CD4-positive, alpha-beta T cell (primary cell): ENCODE results near the gene SPANXN4. TPM values are rescaled to one million over a fixed set of nuclear protein-coding genes. Genes with fewer than 3 reads are reported as not detected.

Source experiments
- ATAC-seq: fragments of 200-7000 bp; cut with Tn5 transposase; one replicate; pipeline ENCODE4 v1.10.0; 2022; ENCODE audit warnings: mild to moderate bottlenecking; ENCODE audit not compliant: poor library complexity
- CTCF ChIA-PET: fragments of 350-600 bp; sonication (Branson Sonifier 250); formaldehyde crosslinking; loops from one replicate; lab custom pipeline; 2021; ENCODE audit warnings: antibody characterized with exemption, inconsistent platforms; lab: Charles Lee
- POLR2A ChIA-PET: fragments of 350-600 bp; sonication (Branson Sonifier 250); formaldehyde crosslinking; loops from one replicate; lab custom pipeline; 2021; ENCODE audit warnings: antibody characterized with exemption, inconsistent platforms; lab: Charles Lee
- DNase-seq, 14 experiments: peaks; one replicate each; pipeline ENCODE4 v3.0.0-alpha.2; 2013 to 2020; ENCODE audit warnings: mixed read lengths in 2 of 14
- H3K27ac ChIP-seq, 2 donors: one replicate each; pipeline versions ENCODE4 v1.5.1 to v1.7.0; 2013; ENCODE audit warnings: low read length in 2 of 2, low read depth in 1 of 2, mild to moderate bottlenecking in 1 of 2
- H3K27me3 ChIP-seq, 2 experiments: 1 replicate in 1 of 2; 2 replicates in 1 of 2; pipeline versions ENCODE4 v1.6.1 to v1.7.0; 2013; ENCODE audit warnings: low read length in 2 of 2, control low read depth in 1 of 2, mild to moderate bottlenecking in 1 of 2, moderate library complexity in 1 of 2; ENCODE audit not compliant: insufficient read depth in 2 of 2, control insufficient read depth in 1 of 2
- H3K36me3 ChIP-seq: one replicate; pipeline ENCODE4 v1.6.1; 2013; ENCODE audit warnings: low read length, control low read depth; ENCODE audit not compliant: insufficient read depth
- H3K4me1 ChIP-seq: one replicate; pipeline ENCODE4 v1.6.1; 2013; ENCODE audit warnings: low read length, control low read depth; ENCODE audit not compliant: insufficient read depth
- H3K4me3 ChIP-seq: one replicate; pipeline ENCODE4 v1.5.1; 2013; ENCODE audit warnings: mild to moderate bottlenecking, low read length, moderate library complexity
- H3K9me3 ChIP-seq, 2 experiments: 1 replicate in 1 of 2; 2 replicates in 1 of 2; pipeline versions ENCODE4 v1.6.1 to v1.7.0; 2013; ENCODE audit warnings: low read length in 2 of 2, mild to moderate bottlenecking in 2 of 2, control low read depth in 1 of 2, moderate library complexity in 1 of 2; ENCODE audit not compliant: control insufficient read depth in 1 of 2, insufficient read depth in 1 of 2
- H3K27ac Mint-ChIP-seq: one replicate; pipeline ENCODE4 v1.8.0; 2020; ENCODE audit warnings: mixed read lengths
- H3K27me3 Mint-ChIP-seq: one replicate; pipeline ENCODE4 v1.8.0; 2021; ENCODE audit warnings: mixed read lengths
- H3K36me3 Mint-ChIP-seq: one replicate; pipeline ENCODE4 v1.8.0; 2021; ENCODE audit warnings: low read depth, mixed read lengths
- H3K4me1 Mint-ChIP-seq: one replicate; pipeline ENCODE4 v1.8.0; 2021; ENCODE audit warnings: low read depth, mixed read lengths
- H3K4me3 Mint-ChIP-seq: one replicate; pipeline ENCODE4 v1.8.0; 2020; ENCODE audit warnings: mild to moderate bottlenecking, mixed read lengths
- H3K9me3 Mint-ChIP-seq: one replicate; pipeline ENCODE4 v1.8.0; 2020; ENCODE audit warnings: mixed read lengths
- intact Hi-C, 2 experiments: fragments of 100-400 bp; cut with DNase I in 1 of 2; cut with micrococcal nuclease in 1 of 2; formaldehyde crosslinking; loops; one replicate each; pipeline versions ENCODE4 v1.15.1 to v1.9.0; 2023 to 2025; cut with DNase I, micrococcal nuclease
- total RNA-seq, 174 experiments: library from RNA in 2 of 174; stranded (reverse) in 2 of 174; gene quantifications; one replicate each; pipeline ENCODE4 v1.2.3 and lab custom pipeline; 2021 to 2026
- TF ChIP-seq, protein P1 (sequence below): fragments of 200-600 bp; IDR thresholded peaks from one replicate; pipeline ENCODE4 v1.8.0; 2022; ENCODE audit warnings: antibody characterized with exemption, mild to moderate bottlenecking

SPANXN4 gene
- total RNA-seq, 2 experiments from 2014 or later = not detected

- no peak for DNase-seq
- Mint-ChIP-seq H3K4me1 (no peaks in the 10 kb centered on the region), H3K9me3 (peaks cover 3% of the 10 kb centered on the region), H3K36me3 (no peaks in the 10 kb centered on the region), H3K27ac (no peak overlapping the region), H3K4me3 (no peak overlapping the region), H3K27me3 (no peaks in the 10 kb centered on the region)
- intact Hi-C loops = no loop called here
- no peaks in the 10 kb centered on the region for H3K36me3 ChIP-seq
- no peaks in the 10 kb centered on the region for H3K9me3 ChIP-seq
- ChIA-PET CTCF (no interaction called here), POLR2A (no interaction called here)
- H3K4me3 ChIP-seq = no peak overlapping the region
- ATAC-seq = no peak
- no peaks in the 10 kb centered on the region for H3K27me3 ChIP-seq
- H3K27ac ChIP-seq = no peak overlapping the region
- TF ChIP-seq, protein P1, sequence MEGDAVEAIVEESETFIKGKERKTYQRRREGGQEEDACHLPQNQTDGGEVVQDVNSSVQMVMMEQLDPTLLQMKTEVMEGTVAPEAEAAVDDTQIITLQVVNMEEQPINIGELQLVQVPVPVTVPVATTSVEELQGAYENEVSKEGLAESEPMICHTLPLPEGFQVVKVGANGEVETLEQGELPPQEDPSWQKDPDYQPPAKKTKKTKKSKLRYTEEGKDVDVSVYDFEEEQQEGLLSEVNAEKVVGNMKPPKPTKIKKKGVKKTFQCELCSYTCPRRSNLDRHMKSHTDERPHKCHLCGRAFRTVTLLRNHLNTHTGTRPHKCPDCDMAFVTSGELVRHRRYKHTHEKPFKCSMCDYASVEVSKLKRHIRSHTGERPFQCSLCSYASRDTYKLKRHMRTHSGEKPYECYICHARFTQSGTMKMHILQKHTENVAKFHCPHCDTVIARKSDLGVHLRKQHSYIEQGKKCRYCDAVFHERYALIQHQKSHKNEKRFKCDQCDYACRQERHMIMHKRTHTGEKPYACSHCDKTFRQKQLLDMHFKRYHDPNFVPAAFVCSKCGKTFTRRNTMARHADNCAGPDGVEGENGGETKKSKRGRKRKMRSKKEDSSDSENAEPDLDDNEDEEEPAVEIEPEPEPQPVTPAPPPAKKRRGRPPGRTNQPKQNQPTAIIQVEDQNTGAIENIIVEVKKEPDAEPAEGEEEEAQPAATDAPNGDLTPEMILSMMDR = no peak
- H3K4me1 ChIP-seq = no peaks in the 10 kb centered on the region
Measured at GRCh38 chrX:142982679-142983078, 43.0 kb upstream of the SPANXN4 start.

DNA sequence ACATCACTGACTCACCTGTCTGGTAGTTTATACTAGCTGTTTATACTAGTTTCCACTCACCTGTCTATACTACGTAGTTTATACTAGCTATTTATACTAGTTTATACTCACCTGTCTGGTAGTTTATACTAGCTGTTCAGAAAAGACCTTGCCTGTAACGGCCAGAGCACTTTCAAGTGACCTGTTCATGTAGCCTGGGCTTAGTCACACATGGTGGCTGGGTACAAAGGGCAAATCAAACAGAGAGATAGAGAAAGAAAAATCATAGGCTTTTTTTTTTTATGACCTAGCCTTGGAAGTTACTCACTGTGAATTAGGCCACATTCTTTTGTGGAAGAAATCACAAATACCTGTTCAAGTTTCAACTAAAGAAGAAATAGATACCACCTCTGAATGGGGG lies 30.7 kb upstream of the SPANXN4 start:
- no peak overlapping the region for H3K27ac Mint-ChIP-seq
- DNase-seq (no peak), ATAC-seq (no peak)
- intact Hi-C loops = no loop called here
- H3K27me3 Mint-ChIP-seq = no peaks in the 10 kb centered on the region
- H3K4me1 Mint-ChIP-seq = no peaks in the 10 kb centered on the region
- Histone ChIP-seq H3K27ac (no peak overlapping the region), H3K4me1 (no peaks in the 10 kb centered on the region), H3K9me3 (no peaks in the 10 kb centered on the region), H3K4me3 (no peak overlapping the region), H3K36me3 (no peaks in the 10 kb centered on the region), H3K27me3 (no peaks in the 10 kb centered on the region)
- H3K4me3 Mint-ChIP-seq = no peak overlapping the region
- TF ChIP-seq, protein P1 = no peak
- POLR2A ChIA-PET = no interaction called here
- no peaks in the 10 kb centered on the region for H3K9me3 Mint-ChIP-seq
- no peaks in the 10 kb centered on the region for H3K36me3 Mint-ChIP-seq
- CTCF ChIA-PET = no interaction called here

- Mint-ChIP-seq H3K27ac (no peak overlapping the region), H3K4me3 (no peak overlapping the region), H3K4me1 (no peaks in the 10 kb centered on the region), H3K36me3 (no peaks in the 10 kb centered on the region), H3K27me3 (no peaks in the 10 kb centered on the region), H3K9me3 (no peaks in the 10 kb centered on the region)
- intact Hi-C loops = no loop called here
- ChIA-PET CTCF (no interaction called here), POLR2A (no interaction called here)
- DNase-seq = no peak
- Histone ChIP-seq H3K36me3 (no peaks in the 10 kb centered on the region), H3K9me3 (no peaks in the 10 kb centered on the region), H3K4me1 (no peaks in the 10 kb centered on the region), H3K27me3 (no peaks in the 10 kb centered on the region), H3K27ac (no peak overlapping the region), H3K4me3 (no peak overlapping the region)
- TF ChIP-seq, protein P1 = no peak
- no peak for ATAC-seq
Measured at GRCh38 chrX:142998447-142999198, 27.1 kb upstream of the SPANXN4 start.
